Measurements from ENCODE around the gene FCGBP.
"Not testable (repeated sequence)": the region's sequence is repeated elsewhere in the genome, so short reads cannot be mapped to it uniquely, and the experiment has no call there.

FCGBP gene

GRCh38 chr19:39890755-39891551 lies 43.5 kb downstream of the FCGBP start:
- no peak for DNase-seq (ENCODE audit: low read depth)

GRCh38 chr19:39889872-39890754 lies 44.3 kb downstream of the FCGBP start:
- DNase-seq (ENCODE audit: low read depth): not testable (repeated sequence)

- DNase-seq (ENCODE audit: low read depth): not testable (repeated sequence)
Observed at GRCh38 chr19:39887456-39887951, 46.9 kb downstream of the FCGBP start.

- not testable (repeated sequence) for DNase-seq (ENCODE audit: low read depth)
Observed at GRCh38 chr19:39885821-39886554, 48.4 kb downstream of the FCGBP start.

DNA sequence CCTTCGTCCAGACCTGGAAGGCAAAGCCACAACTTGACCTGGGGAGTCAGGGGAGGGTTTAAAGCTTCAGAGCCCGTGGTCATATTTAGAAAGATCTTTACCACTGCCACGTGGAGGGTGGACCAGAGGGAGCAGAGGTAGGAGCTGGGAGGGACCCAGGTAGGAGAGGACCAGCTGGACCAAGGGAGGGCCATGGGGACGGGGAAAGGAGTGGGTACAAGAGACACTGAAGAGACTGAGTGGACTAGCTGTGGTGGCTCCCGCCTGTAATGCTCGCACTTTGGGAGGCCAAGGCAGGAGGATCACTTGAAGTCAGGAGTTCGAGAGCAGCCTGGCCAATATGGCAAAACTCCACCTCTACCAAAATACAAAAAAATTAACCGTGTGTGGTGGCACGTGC lies 49.7 kb downstream of the FCGBP start:
- DNase-seq (ENCODE audit: low read depth): not testable (repeated sequence)
